Measurements from ENCODE around the gene KLHL7.

DNA sequence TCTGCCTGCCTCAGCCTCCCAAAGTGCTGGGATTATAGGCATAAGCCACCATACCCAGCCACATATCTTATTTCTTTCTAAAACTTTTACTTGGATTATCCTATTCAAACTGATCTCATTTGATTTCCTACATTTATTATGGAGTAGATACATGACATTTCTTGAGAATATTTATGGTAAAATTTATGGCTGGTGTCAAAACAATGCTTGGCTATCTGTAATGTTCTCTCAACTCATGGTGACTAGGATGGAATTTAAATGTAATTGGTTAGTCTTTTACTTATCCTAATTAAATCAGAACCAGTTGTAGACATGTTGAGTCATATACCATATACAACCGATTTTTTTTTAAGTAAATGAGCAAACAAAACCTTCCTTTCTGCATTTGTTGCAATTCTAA, 80.4 kb downstream of the KLHL7 start:
- no peak for TF ChIP-seq TARDBP (IDR thresholded peaks at IDR 0.05)
- no peak for TF ChIP-seq FOXK2 (IDR thresholded peaks at IDR 0.05)
- no peak for TF ChIP-seq FOXA1 (IDR thresholded peaks at IDR 0.05)
- TF ChIP-seq, protein P1, sequence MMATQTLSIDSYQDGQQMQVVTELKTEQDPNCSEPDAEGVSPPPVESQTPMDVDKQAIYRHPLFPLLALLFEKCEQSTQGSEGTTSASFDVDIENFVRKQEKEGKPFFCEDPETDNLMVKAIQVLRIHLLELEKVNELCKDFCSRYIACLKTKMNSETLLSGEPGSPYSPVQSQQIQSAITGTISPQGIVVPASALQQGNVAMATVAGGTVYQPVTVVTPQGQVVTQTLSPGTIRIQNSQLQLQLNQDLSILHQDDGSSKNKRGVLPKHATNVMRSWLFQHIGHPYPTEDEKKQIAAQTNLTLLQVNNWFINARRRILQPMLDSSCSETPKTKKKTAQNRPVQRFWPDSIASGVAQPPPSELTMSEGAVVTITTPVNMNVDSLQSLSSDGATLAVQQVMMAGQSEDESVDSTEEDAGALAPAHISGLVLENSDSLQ (IDR thresholded peaks at IDR 0.05): no peak
